Skeletal muscle satellite cell (primary cell): ENCODE data around the gene DNASE1L1.
A peak's percentile ranks its signal among the peaks of the same experiment; 100 is the strongest.
"Not testable (repeated sequence)": the region's sequence is repeated elsewhere in the genome, so short reads cannot be mapped to it uniquely, and the experiment has no call there.

ENCODE experiments used
- H3K27me3 ChIP-seq: 2 replicates; pipeline ENCODE4 v1.7.0; 2013; ENCODE audit warnings: low read length; ENCODE audit not compliant: control insufficient read depth, insufficient read depth
- H3K36me3 ChIP-seq: 2 replicates; pipeline ENCODE4 v1.7.0; 2013; ENCODE audit warnings: mild to moderate bottlenecking, control low read depth, low read length; ENCODE audit not compliant: insufficient read depth
- H3K4me1 ChIP-seq: 2 replicates; pipeline ENCODE4 v1.7.0; 2013; ENCODE audit warnings: low read length; ENCODE audit not compliant: control insufficient read depth, insufficient read depth
- H3K4me2 ChIP-seq: 2 replicates; pipeline ENCODE4 v1.7.0; 2013; ENCODE audit warnings: mild to moderate bottlenecking, low read length
- H3K4me3 ChIP-seq: 2 replicates; pipeline ENCODE4 v1.7.0; 2013; ENCODE audit warnings: low read length
- H3K9ac ChIP-seq: 2 replicates; pipeline ENCODE4 v1.7.0; 2013; ENCODE audit warnings: mild to moderate bottlenecking, low read depth, low read length, moderate library complexity
- H3K9me3 ChIP-seq: replicated peaks from 2 replicates; pipeline ENCODE4 v1.7.0; 2013; ENCODE audit warnings: mild to moderate bottlenecking, control low read depth, low read length

The DNASE1L1 gene

GRCh38 chrX:154402622-154403127, 6.4 kb downstream of the DNASE1L1 start:
- no peak overlapping the region for H3K4me2 ChIP-seq
- no peak overlapping the region for H3K4me3 ChIP-seq
- peaks cover 6% of the 10 kb centered on the region for H3K4me1 ChIP-seq
- H3K9ac ChIP-seq, result no peak overlapping the region
- no peaks in the 10 kb centered on the region for H3K27me3 ChIP-seq
- no peaks in the 10 kb centered on the region for H3K9me3 ChIP-seq
- H3K36me3 ChIP-seq, result peaks cover 33% of the 10 kb centered on the region

GRCh38 chrX:154401918-154402621, 7.0 kb downstream of the DNASE1L1 start:
- Histone ChIP-seq H3K9ac (no peak overlapping the region), H3K9me3 (no peaks in the 10 kb centered on the region), H3K4me2 (no peak overlapping the region), H3K4me1 (peaks cover 6% of the 10 kb centered on the region), H3K36me3 (peaks cover 33% of the 10 kb centered on the region), H3K27me3 (no peaks in the 10 kb centered on the region), H3K4me3 (no peak overlapping the region)

DNA sequence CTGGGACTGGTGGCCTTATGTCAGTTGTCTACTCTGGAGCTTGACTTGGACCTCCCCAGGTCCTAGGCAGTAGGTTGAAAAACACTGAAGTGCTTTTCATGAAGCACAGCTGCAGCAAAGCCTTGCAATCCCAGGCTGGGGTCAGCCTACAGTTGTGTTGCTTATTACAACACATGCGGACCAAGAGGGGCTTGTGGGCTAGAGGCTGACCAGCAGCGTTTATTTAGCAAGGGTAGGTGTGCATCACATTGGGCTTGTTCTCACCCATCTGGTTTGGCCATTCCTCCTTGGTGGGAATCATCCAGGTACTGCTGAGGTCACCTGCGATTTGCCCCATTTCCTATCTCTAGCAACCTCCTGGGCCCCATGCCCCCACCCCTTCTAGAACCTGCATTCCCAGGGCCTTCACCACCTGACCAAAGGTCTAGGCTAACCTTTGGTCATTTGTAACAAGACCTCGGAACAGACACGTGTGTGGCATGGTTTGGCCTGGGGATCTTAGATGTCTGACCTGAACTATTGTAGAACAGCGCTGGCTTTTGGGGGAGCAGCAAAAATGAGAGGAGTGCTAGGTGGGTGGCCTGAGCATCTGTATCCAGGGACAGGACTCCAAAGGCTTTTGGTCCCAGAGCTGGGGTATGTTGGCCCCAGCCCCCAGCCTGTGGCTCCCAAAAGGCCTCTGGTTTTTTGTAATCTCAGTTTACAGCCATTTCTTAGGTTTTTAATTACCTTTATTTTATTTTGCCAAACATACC, 7.8 kb downstream of the DNASE1L1 start:
- H3K4me3 ChIP-seq, result no peak overlapping the region
- H3K36me3 ChIP-seq, result peaks cover 33% of the 10 kb centered on the region
- no peaks in the 10 kb centered on the region for H3K27me3 ChIP-seq
- H3K9ac ChIP-seq, result no peak overlapping the region
- no peaks in the 10 kb centered on the region for H3K9me3 ChIP-seq
- peak overlapping the region; percentile 10 for H3K4me2 ChIP-seq
- H3K4me1 ChIP-seq, result peaks cover 6% of the 10 kb centered on the region

- H3K9ac ChIP-seq, result peak overlapping the region; percentile 100
- H3K4me2 ChIP-seq, result peak overlapping the region; percentile 91
- H3K27me3 ChIP-seq, H3K4me1 ChIP-seq, H3K9me3 ChIP-seq: not testable (repeated sequence)
- peak overlapping the region; percentile 89 for H3K4me3 ChIP-seq
- H3K36me3 ChIP-seq, result peaks cover 33% of the 10 kb centered on the region
Measured at GRCh38 chrX:154400369-154400817, 8.7 kb downstream of the DNASE1L1 start.

DNA sequence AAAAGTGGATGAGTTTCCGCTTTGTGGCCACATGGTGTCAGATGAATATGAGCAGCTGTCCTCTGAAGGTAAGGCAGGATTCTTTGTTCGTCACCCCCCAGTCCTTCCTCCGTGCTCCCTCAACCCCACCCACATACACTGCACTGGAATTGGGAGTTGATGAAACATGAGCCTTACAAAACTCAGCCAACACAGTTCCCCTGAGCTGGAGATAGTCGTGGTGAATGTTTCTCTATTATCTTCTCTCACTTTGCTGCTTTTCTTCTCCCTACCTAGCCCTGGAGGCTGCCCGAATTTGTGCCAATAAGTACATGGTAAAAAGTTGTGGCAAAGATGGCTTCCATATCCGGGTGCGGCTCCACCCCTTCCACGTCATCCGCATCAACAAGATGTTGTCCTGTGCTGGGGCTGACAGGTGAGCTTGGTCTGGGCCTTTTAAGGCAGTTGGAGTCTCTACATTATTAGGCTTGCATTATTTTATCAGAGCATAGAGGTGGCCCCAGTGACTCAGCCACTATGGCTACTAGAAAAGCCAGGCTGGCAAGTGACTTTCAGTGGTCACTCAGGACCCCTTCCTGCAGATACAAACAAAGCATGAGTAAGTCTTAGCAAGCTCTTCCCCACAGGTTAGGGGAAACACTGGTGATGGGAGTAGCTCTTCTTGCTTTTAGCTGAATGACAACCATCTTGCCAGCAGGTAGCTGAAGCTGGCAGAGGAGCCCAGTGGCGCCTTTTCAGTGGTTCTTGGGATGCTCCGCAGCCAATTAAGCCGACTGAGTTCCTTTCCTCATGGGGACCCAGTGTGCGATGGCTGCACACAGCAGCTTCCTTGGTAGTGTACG, 9.3 kb downstream of the DNASE1L1 start:
- Histone ChIP-seq H3K9ac (peak overlapping the region; percentile 100), H3K4me2 (peak overlapping the region; percentile 91), H3K27me3 (no peaks in the 10 kb centered on the region), H3K4me3 (peak overlapping the region; percentile 89), H3K9me3 (no peaks in the 10 kb centered on the region), H3K36me3 (peaks cover 33% of the 10 kb centered on the region), H3K4me1 (peaks cover 6% of the 10 kb centered on the region)

GRCh38 chrX:154398668-154399526, 10.2 kb downstream of the DNASE1L1 start:
- Histone ChIP-seq H3K4me1 (peaks cover 6% of the 10 kb centered on the region), H3K9ac (peak overlapping the region; percentile 100), H3K4me2 (peak overlapping the region; percentile 91), H3K4me3 (peak overlapping the region; percentile 89), H3K36me3 (peaks cover 29% of the 10 kb centered on the region), H3K9me3 (no peaks in the 10 kb centered on the region), H3K27me3 (no peaks in the 10 kb centered on the region)

- peak within 1 kb of the TSS; percentile 89 for H3K4me3 ChIP-seq
- H3K4me2 ChIP-seq, result peak within 1 kb of the TSS; percentile 91
- peaks cover 6% of the 10 kb centered on the region for H3K4me1 ChIP-seq
- H3K27me3 ChIP-seq, result no peaks in the 10 kb centered on the region
- H3K9ac ChIP-seq, result peak within 1 kb of the TSS; percentile 100
- peaks cover 29% of the 10 kb centered on the region for H3K36me3 ChIP-seq
- H3K9me3 ChIP-seq, result no peaks in the 10 kb centered on the region
Measured at GRCh38 chrX:154397888-154398667, 11.0 kb downstream of the DNASE1L1 start, which contains the start of gene RPL10. Gene RPL10 (plus strand): TSS chrX:154398377. CDS start chrX:154398520, 143 bp downstream.

GRCh38 chrX:154396973-154397887, 11.8 kb downstream of the DNASE1L1 start:
- peak overlapping the region; percentile 100 for H3K9ac ChIP-seq
- H3K4me2 ChIP-seq, result peak overlapping the region; percentile 90
- peak overlapping the region; percentile 89 for H3K4me3 ChIP-seq
- H3K36me3 ChIP-seq, result peaks cover 29% of the 10 kb centered on the region
- peaks cover 6% of the 10 kb centered on the region for H3K4me1 ChIP-seq
- H3K9me3 ChIP-seq, result no peaks in the 10 kb centered on the region
- H3K27me3 ChIP-seq, result no peaks in the 10 kb centered on the region

DNA sequence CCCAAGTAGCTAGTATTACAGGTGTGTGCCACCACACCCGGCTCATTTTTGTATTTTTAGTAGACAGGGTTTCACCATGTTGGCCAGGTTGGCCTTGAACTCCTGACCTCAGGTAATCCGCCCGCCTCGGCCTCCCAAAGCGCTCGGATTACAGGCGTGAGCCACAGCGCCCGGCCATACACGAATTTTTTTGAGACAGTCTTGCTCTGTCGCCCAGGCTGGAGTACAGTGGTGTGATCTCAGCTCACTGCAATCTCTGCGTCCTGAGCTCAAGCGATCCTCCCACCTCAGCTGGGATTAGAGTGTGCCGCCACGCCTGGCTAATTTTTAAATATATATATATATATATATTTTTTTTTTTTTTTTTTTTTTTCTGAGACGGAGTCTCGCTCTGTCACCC, 12.7 kb downstream of the DNASE1L1 start:
- H3K9me3 ChIP-seq, H3K4me1 ChIP-seq, H3K9ac ChIP-seq, H3K4me2 ChIP-seq, H3K27me3 ChIP-seq, H3K4me3 ChIP-seq: not testable (repeated sequence)
- peaks cover 29% of the 10 kb centered on the region for H3K36me3 ChIP-seq
